Nucleus accumbens (tissue), 56 donors: ENCODE data around the gene PELI1.
"Not testable (repeated sequence)": the region's sequence is repeated elsewhere in the genome, so short reads cannot be mapped to it uniquely, and the experiment has no call there.

Experiments
- DNase-seq, 56 donors: peaks; one replicate each; lab custom pipeline; 2025; lab: John Stamatoyannopoulos, UW

The PELI1 gene

GRCh38 chr2:64124168-64124567, 20.1 kb downstream of the PELI1 start:
- no peak for DNase-seq

GRCh38 chr2:64123740-64124139, 20.5 kb downstream of the PELI1 start:
- no peak for DNase-seq

- no peak for DNase-seq
Measured at GRCh38 chr2:64122358-64122757, 21.9 kb downstream of the PELI1 start.

GRCh38 chr2:64120928-64121327, 23.3 kb downstream of the PELI1 start:
- no peak for DNase-seq

GRCh38 chr2:64120008-64120407, 24.2 kb downstream of the PELI1 start:
- no peak for DNase-seq

GRCh38 chr2:64119369-64119768, 24.9 kb downstream of the PELI1 start:
- no peak for DNase-seq

GRCh38 chr2:64115808-64116598, 28.2 kb downstream of the PELI1 start:
- DNase-seq = no peak

GRCh38 chr2:64114912-64115277, 29.3 kb downstream of the PELI1 start:
- DNase-seq = no peak

- DNase-seq = no peak
Measured at GRCh38 chr2:64114063-64114911, 29.9 kb downstream of the PELI1 start.

GRCh38 chr2:64112016-64112415, 32.2 kb downstream of the PELI1 start:
- no peak for DNase-seq

GRCh38 chr2:64111426-64111825, 32.8 kb downstream of the PELI1 start:
- DNase-seq = no peak

GRCh38 chr2:64108666-64109241, 35.5 kb downstream of the PELI1 start:
- peak in 18 of 56 donors; percentile 2 to 38 (median 6) for DNase-seq

GRCh38 chr2:64106481-64106880, 37.7 kb downstream of the PELI1 start:
- DNase-seq = no peak

- DNase-seq = no peak
Measured at GRCh38 chr2:64105670-64106461, 38.4 kb downstream of the PELI1 start.

GRCh38 chr2:64104933-64105332, 39.3 kb downstream of the PELI1 start:
- no peak for DNase-seq

- not testable (repeated sequence) for DNase-seq
Measured at GRCh38 chr2:64102736-64103135, 41.5 kb downstream of the PELI1 start.

GRCh38 chr2:64101141-64101591, 43.1 kb downstream of the PELI1 start:
- no peak for DNase-seq

- DNase-seq = not testable (repeated sequence)
Measured at GRCh38 chr2:64100584-64100983, 43.6 kb downstream of the PELI1 start.

GRCh38 chr2:64094663-64095382, 49.4 kb downstream of the PELI1 start:
- no peak for DNase-seq

- DNase-seq = no peak
Measured at GRCh38 chr2:64093341-64093740, 50.9 kb downstream of the PELI1 start.
